K562 (cell line): ENCODE results near the gene HOXD4. TPM values are rescaled to one million over a fixed set of nuclear protein-coding genes. Genes with fewer than 3 reads are reported as not detected.
A peak's percentile ranks its signal among the peaks of the same experiment; 100 is the strongest.

Experiments used
- BRF1 ChIP-seq: IDR thresholded peaks from 3 replicates; pipeline ENCODE4 v1.6.1; 2011; ENCODE audit warnings: borderline replicate concordance, mild to moderate bottlenecking; ENCODE audit not compliant: insufficient read length; ENCODE audit errors: extremely low read depth
- E2F3 ChIP-seq: fragments of 250-450 bp; sonication (Bioruptor Pico); IDR thresholded peaks from 2 replicates; pipeline ENCODE4 v1.4.0; 2020; ENCODE audit warnings: mild to moderate bottlenecking
- ETV6 ChIP-seq, 3 experiments: fragments of 150-350 bp in 1 of 3; sonication (generic) in 1 of 3; formaldehyde crosslinking in 1 of 3; IDR thresholded peaks; 2 replicates each; pipeline versions ENCODE4 v1.6.1 to v1.8.0; 2014 to 2022; ENCODE audit warnings: borderline replicate concordance in 2 of 3, low read depth in 2 of 3, antibody characterized with exemption in 1 of 3, low read length in 1 of 3, mild to moderate bottlenecking in 1 of 3, missing genetic modification reagents in 1 of 3
- FOXA1 ChIP-seq: fragments of 450-650 bp; IDR thresholded peaks from 2 replicates; pipeline ENCODE4 v1.6.1; 2016; ENCODE audit warnings: mild to moderate bottlenecking, borderline replicate concordance
- GTF2F1 ChIP-seq: IDR thresholded peaks from 2 replicates; pipeline ENCODE4 v1.6.1; 2011; ENCODE audit warnings: low read depth, low read length, improper control_type of control experiment
- HCFC1 ChIP-seq: IDR thresholded peaks from 2 replicates; pipeline ENCODE4 v1.6.1; 2012; ENCODE audit warnings: low read depth, low read length, improper control_type of control experiment
- HMG20A ChIP-seq: fragments of 450-650 bp; formaldehyde crosslinking; conservative IDR thresholded peaks from 2 replicates; pipeline ENCODE4 v1.4.0; 2020; ENCODE audit warnings: mild to moderate bottlenecking, mixed read lengths
- MCM2 ChIP-seq: fragments of 450-650 bp; IDR thresholded peaks from 2 replicates; pipeline ENCODE4 v1.6.1; 2017; ENCODE audit warnings: low read depth, mild to moderate bottlenecking
- MEF2A ChIP-seq: IDR thresholded peaks from 2 replicates; pipeline ENCODE4 v1.6.1; 2011; ENCODE audit warnings: low read depth, mild to moderate bottlenecking, low read length, moderate library complexity; ENCODE audit not compliant: control insufficient read depth
- PML ChIP-seq: IDR thresholded peaks from 2 replicates; pipeline ENCODE4 v1.6.1; 2012; ENCODE audit warnings: low read length, inconsistent platforms
- POLR2A ChIP-seq: fragments of 450-650 bp; conservative IDR thresholded peaks from 2 replicates; pipeline ENCODE4 v1.6.1; 2016
- TCFL5 ChIP-seq: fragments of 250-450 bp; sonication (Bioruptor Pico); conservative IDR thresholded peaks from 2 replicates; pipeline ENCODE4 v1.6.1; 2021; ENCODE audit warnings: mild to moderate bottlenecking, moderate library complexity, matching md5 sums
- ZNF217 ChIP-seq: sonication (generic); formaldehyde crosslinking; IDR thresholded peaks from 2 replicates; pipeline ENCODE4 v1.8.0; 2022; ENCODE audit warnings: mild to moderate bottlenecking, missing genetic modification reagents
- ZNF280A ChIP-seq: fragments of 450-650 bp; IDR thresholded peaks from 2 replicates; pipeline ENCODE4 v1.6.1; 2018; ENCODE audit warnings: mild to moderate bottlenecking, low read depth; ENCODE audit not compliant: partially characterized antibody
- ZNF316 ChIP-seq: fragments of 450-650 bp; IDR thresholded peaks from 2 replicates; pipeline ENCODE4 v1.6.1; 2016
- ZNF347 ChIP-seq: fragments of 450-650 bp; formaldehyde crosslinking; IDR thresholded peaks from 2 replicates; pipeline ENCODE4 v1.4.0; 2020; ENCODE audit warnings: low read depth, mild to moderate bottlenecking, moderate library complexity
- ZNF449 ChIP-seq: fragments of 250-450 bp; sonication (Bioruptor Pico); IDR thresholded peaks from 2 replicates; pipeline ENCODE4 v1.8.0; 2022; ENCODE audit warnings: moderate library complexity, mild to moderate bottlenecking, inconsistent platforms
- ZNF511 ChIP-seq: sonication (generic); formaldehyde crosslinking; IDR thresholded peaks from 2 replicates; pipeline ENCODE4 v1.8.0; 2022; ENCODE audit warnings: mild to moderate bottlenecking, missing genetic modification reagents
- polyA plus RNA-seq, 8 experiments: library from polyadenylated mRNA; depleted of rRNA in 4 of 8; stranded (reverse) in 5 of 8; unstranded in 3 of 8; fragments of >200 nt; fragmentation: Nextera tagmentation in 2 of 8; fragmentation: Illumina TruSeq in 1 of 8; extraction: Ambion mirVana in 2 of 8; extraction: Trizol in 1 of 8; gene quantifications; 2 replicates each; pipeline versions ENCODE4 v1.2.1 to v1.2.3, GENCODE V29; 2011 to 2014; ENCODE audit warnings: inconsistent platforms in 1 of 8, missing spikeins in 1 of 8
- total RNA-seq, 7 experiments: library from RNA; depleted of rRNA in 6 of 7; stranded (reverse); fragments of >200 nt in 6 of 7; fragmentation: Illumina TruSeq in 2 of 7; extraction: Trizol in 2 of 7; gene quantifications; 2 replicates each; pipeline versions ENCODE4 v1.2.1 to v1.2.3, GENCODE V29; 2011 to 2021; ENCODE audit warnings: low replicate concordance in 1 of 7

HOXD4 gene
- total and polyA plus RNA-seq, 9 of the 15 experiments (the other 6 are each of a cell fraction or from before 2014, with no cell fraction given) = not detected

- TF ChIP-seq TCFL5 = no peak
- no peak for TF ChIP-seq MEF2A
- TF ChIP-seq ZNF280A = no peak
- no peak for TF ChIP-seq POLR2A
- TF ChIP-seq E2F3 = peak; percentile 89
- TF ChIP-seq FOXA1 = no peak
- no peak for TF ChIP-seq ZNF217
- no peak for TF ChIP-seq ZNF449 (CRISPR knock-in tag)
- TF ChIP-seq HCFC1 = peak; percentile 13; the same call in 1 of the 2 replicates
- no peak for TF ChIP-seq HMG20A
- peak; percentile 92 for TF ChIP-seq ZNF511 (CRISPR knock-in tag)
- TF ChIP-seq PML = no peak
- no peak for TF ChIP-seq ZNF316
- no peak for TF ChIP-seq GTF2F1
- no peak for TF ChIP-seq MCM2
- no peak for TF ChIP-seq ETV6 (IDR thresholded peaks at IDR 0.05; ENCODE audit: borderline replicate concordance in 1 of 2, low read depth in 2 of 2, low read length in 1 of 2)
- no peak for TF ChIP-seq ETV6 (CRISPR knock-in tag; IDR thresholded peaks at IDR 0.05; ENCODE audit: borderline replicate concordance)
- TF ChIP-seq BRF1 = no peak
- no peak for TF ChIP-seq ZNF347 (CRISPR knock-in tag)
Measured at GRCh38 chr2:176140513-176141317, 10.6 kb upstream of the HOXD4 start (continued).
